ENCODE measurements around the gene CTCFL. TPM values are rescaled to one million over a fixed set of nuclear protein-coding genes. Genes with fewer than 3 reads are reported as not detected.

CTCFL gene
- total RNA-seq, 2 experiments from 2014 or later, result 0.63 TPM; not detected in 1

DNA sequence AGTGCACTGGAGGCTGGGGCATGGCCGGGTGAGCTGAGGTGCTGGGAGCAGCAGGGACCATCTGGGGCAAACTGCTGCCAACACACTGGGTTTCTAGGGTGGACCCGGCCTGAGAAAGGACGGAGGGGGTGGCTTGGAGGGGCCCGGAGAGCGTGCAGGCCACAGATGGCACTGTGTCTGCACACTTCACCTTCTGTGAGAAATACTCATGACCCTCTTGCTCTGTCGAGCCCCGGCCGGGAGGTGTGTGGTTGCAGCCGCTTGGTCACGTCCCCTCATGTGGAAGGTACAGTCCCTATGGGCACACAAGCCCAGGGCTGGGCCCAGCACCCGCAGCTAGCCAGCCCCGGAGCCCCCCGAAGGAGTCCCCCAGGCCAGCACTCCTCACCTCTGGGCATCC lies 74.0 kb downstream of the CTCFL start:
- CTCF ChIA-PET (ENCODE audit: unreplicated experiment), result interaction anchor here (0.6 to 1.3 kb wide), 3 partner anchors 19 to 229 kb away, joined by 4 to 6 read pairs (median 4); no protein-coding TSS in a partner anchor
- Histone ChIP-seq H3K36me3 (ENCODE audit: insufficient read depth, low read length) (no peaks in the 10 kb centered on the region), H3K27ac (ENCODE audit: low read depth, low read length, poor library complexity, severe bottlenecking) (peak overlapping the region; percentile 84), H3K9me3 (ENCODE audit: low read length) (peaks cover 3% of the 10 kb centered on the region), H2AFZ (ENCODE audit: low read length) (peak overlapping the region; percentile 60; the same call in 1 of the 2 replicates), H3K4me3 (ENCODE audit: low read depth, low read length, poor library complexity, severe bottlenecking) (peak overlapping the region; percentile 64), H4K20me1 (ENCODE audit: insufficient read depth, low read length) (no peaks in the 10 kb centered on the region), H3K79me2 (ENCODE audit: insufficient read depth, low read depth, low read length) (no peaks in the 10 kb centered on the region), H3K9me2 (ENCODE audit: insufficient read depth, low read length) (no peaks in the 10 kb centered on the region), H3K4me1 (ENCODE audit: insufficient read depth, low read length, poor library complexity, severe bottlenecking) (peaks cover 67% of the 10 kb centered on the region), H3K4me2 (ENCODE audit: low read length) (peak overlapping the region; percentile 86)
- DNase-seq (ENCODE audit: low spot score), result peak; percentile 47
- POLR2A ChIA-PET, result interaction anchor here (0.6 to 2.2 kb wide), 6 partner anchors 16 to 53 kb away, joined by 3 to 9 read pairs (median 6); no protein-coding TSS in a partner anchor
- BruUV-seq (replicated peaks), result no TSS peak
- intact Hi-C loops (cut with micrococcal nuclease; ENCODE audit: unreplicated experiment), result loop anchor here (1.0 to 2.0 kb wide), 2 partner anchors 30 to 42 kb away; no protein-coding TSS in a partner anchor
- TF ChIP-seq, protein P1, sequence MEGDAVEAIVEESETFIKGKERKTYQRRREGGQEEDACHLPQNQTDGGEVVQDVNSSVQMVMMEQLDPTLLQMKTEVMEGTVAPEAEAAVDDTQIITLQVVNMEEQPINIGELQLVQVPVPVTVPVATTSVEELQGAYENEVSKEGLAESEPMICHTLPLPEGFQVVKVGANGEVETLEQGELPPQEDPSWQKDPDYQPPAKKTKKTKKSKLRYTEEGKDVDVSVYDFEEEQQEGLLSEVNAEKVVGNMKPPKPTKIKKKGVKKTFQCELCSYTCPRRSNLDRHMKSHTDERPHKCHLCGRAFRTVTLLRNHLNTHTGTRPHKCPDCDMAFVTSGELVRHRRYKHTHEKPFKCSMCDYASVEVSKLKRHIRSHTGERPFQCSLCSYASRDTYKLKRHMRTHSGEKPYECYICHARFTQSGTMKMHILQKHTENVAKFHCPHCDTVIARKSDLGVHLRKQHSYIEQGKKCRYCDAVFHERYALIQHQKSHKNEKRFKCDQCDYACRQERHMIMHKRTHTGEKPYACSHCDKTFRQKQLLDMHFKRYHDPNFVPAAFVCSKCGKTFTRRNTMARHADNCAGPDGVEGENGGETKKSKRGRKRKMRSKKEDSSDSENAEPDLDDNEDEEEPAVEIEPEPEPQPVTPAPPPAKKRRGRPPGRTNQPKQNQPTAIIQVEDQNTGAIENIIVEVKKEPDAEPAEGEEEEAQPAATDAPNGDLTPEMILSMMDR (conservative IDR thresholded peaks at IDR 0.05; ENCODE audit: low read length), result no peak
- no peak for TF ChIP-seq EZH2phosphoT487 (IDR thresholded peaks at IDR 0.05; ENCODE audit: borderline replicate concordance, low read depth, low read length)

DNA sequence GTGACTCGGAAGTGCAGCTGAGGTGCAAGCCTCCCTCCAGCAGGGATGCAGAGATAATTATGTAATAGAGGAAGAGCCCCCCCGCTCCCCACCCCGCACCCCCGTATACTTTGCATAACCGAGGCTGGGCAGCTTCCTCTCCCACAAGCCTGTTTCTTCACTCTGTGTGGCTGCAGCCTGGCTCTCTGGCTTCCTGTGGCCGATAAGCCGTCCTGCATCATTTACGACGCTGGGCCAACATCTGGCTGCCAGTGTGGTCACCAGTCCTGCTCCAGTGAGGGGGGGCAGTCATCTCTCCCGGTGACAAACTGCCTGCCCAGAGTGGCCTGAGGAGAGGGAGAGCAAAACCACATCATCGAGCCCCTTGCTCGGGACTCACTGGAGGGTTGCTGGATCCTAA lies 74.5 kb downstream of the CTCFL start:
- H2AFZ ChIP-seq (ENCODE audit: low read length), result no peak overlapping the region
- BruUV-seq (replicated peaks), result no TSS peak
- no peaks in the 10 kb centered on the region for H3K36me3 ChIP-seq (ENCODE audit: insufficient read depth, low read length)
- peak; percentile 92 for DNase-seq (ENCODE audit: low spot score)
- intact Hi-C loops (cut with micrococcal nuclease; ENCODE audit: unreplicated experiment), result loop anchor here (1.0 to 2.0 kb wide), 2 partner anchors 30 to 43 kb away; no protein-coding TSS in a partner anchor
- peak overlapping the region; percentile 64 for H3K4me3 ChIP-seq (ENCODE audit: low read depth, low read length, poor library complexity, severe bottlenecking)
- H3K27ac ChIP-seq (ENCODE audit: low read depth, low read length, poor library complexity, severe bottlenecking), result peak overlapping the region; percentile 84
- peaks cover 65% of the 10 kb centered on the region for H3K4me1 ChIP-seq (ENCODE audit: insufficient read depth, low read length, poor library complexity, severe bottlenecking)
- no peaks in the 10 kb centered on the region for H4K20me1 ChIP-seq (ENCODE audit: insufficient read depth, low read length)
- no peaks in the 10 kb centered on the region for H3K79me2 ChIP-seq (ENCODE audit: insufficient read depth, low read depth, low read length)
- H3K4me2 ChIP-seq (ENCODE audit: low read length), result peak overlapping the region; percentile 86
- ChIA-PET POLR2A (interaction anchor here (1.1 to 2.2 kb wide), 5 partner anchors 19 to 53 kb away, joined by 4 to 9 read pairs (median 7); no protein-coding TSS in a partner anchor), CTCF (ENCODE audit: unreplicated experiment) (interaction anchor here (0.6 to 1.3 kb wide), 3 partner anchors 19 to 229 kb away, joined by 4 to 6 read pairs (median 4); no protein-coding TSS in a partner anchor)
- H3K9me3 ChIP-seq (ENCODE audit: low read length), result peaks cover 6% of the 10 kb centered on the region
- H3K9me2 ChIP-seq (ENCODE audit: insufficient read depth, low read length), result no peaks in the 10 kb centered on the region
- TF ChIP-seq EZH2phosphoT487 (IDR thresholded peaks at IDR 0.05; ENCODE audit: borderline replicate concordance, low read depth, low read length), result no peak
- TF ChIP-seq, protein P1 (conservative IDR thresholded peaks at IDR 0.05; ENCODE audit: low read length), result no peak

Data from OCI-LY7 (cell line).